ENCODE measurements around the gene EME2.

GRCh38 chr16:1775006-1775845 lies 2.6 kb downstream of the EME2 start:
- TF ChIP-seq POLR2AphosphoS5 (IDR thresholded peaks at IDR 0.05) (no peak), EP300 (IDR thresholded peaks at IDR 0.05) (no peak), CTCF (IDR thresholded peaks at IDR 0.05) (no peak), POLR2A (IDR thresholded peaks at IDR 0.05) (no peak)

Measured in upper lobe of left lung (tissue), 4 donors.